DND-41 (cell line): Measurements from ENCODE around the gene ENDOD1.

Source experiments
- ATAC-seq: fragments of 200-7000 bp; cut with Tn5 transposase; 3 replicates; pipeline ENCODE4 v1.9.1; 2021; ENCODE audit warnings: low read depth; ENCODE audit not compliant: insufficient read depth
- DNase-seq: peaks from one replicate; pipeline ENCODE4 v3.0.0-alpha.2; 2020
- H2AFZ ChIP-seq: 2 replicates; pipeline ENCODE4 v1.6.0; 2012; ENCODE audit warnings: low read depth, low read length
- H3K27ac ChIP-seq: 2 replicates; pipeline ENCODE4 v1.5.1; 2012; ENCODE audit warnings: low read length, inconsistent platforms
- H3K27me3 ChIP-seq: fragments of 200-600 bp; sonication (generic); 2 replicates; pipeline ENCODE4 v1.6.0; 2012; ENCODE audit warnings: low read length, mild to moderate bottlenecking, inconsistent platforms; ENCODE audit not compliant: insufficient read depth, poor library complexity
- H3K36me3 ChIP-seq: 2 replicates; pipeline ENCODE4 v1.5.1; 2012; ENCODE audit warnings: low read length, inconsistent platforms; ENCODE audit not compliant: insufficient read depth
- H3K4me1 ChIP-seq: 2 replicates; pipeline ENCODE4 v1.5.1; 2012; ENCODE audit warnings: mild to moderate bottlenecking, low read length; ENCODE audit not compliant: insufficient read depth
- H3K4me2 ChIP-seq: 2 replicates; pipeline ENCODE4 v1.6.0; 2012; ENCODE audit warnings: mild to moderate bottlenecking, moderate library complexity, low read length, inconsistent platforms; ENCODE audit not compliant: insufficient read depth
- H3K4me3 ChIP-seq, 2 experiments: fragments of 200-600 bp in 1 of 2; shearing (Covaris generic) in 1 of 2; 2 replicates each; pipeline ENCODE4 v1.5.1; 2012 to 2016; ENCODE audit warnings: inconsistent platforms in 2 of 2, low read length in 2 of 2, mild to moderate bottlenecking in 2 of 2, low read depth in 1 of 2, moderate library complexity in 1 of 2
- H3K79me2 ChIP-seq: 2 replicates; pipeline ENCODE4 v1.6.0; 2012; ENCODE audit warnings: low read length, inconsistent platforms; ENCODE audit not compliant: insufficient read depth
- H3K9ac ChIP-seq: 2 replicates; pipeline ENCODE4 v1.6.0; 2012; ENCODE audit warnings: low read depth, mild to moderate bottlenecking, inconsistent platforms, low read length, moderate library complexity
- H3K9me3 ChIP-seq: 2 replicates; pipeline ENCODE4 v1.5.1; 2012; ENCODE audit warnings: low read length, moderate library complexity, mild to moderate bottlenecking, inconsistent platforms; ENCODE audit not compliant: insufficient read depth, severe bottlenecking
- H4K20me1 ChIP-seq: 2 replicates; pipeline ENCODE4 v1.6.0; 2012; ENCODE audit warnings: low read length; ENCODE audit not compliant: insufficient read depth
- CTCF ChIP-seq: IDR thresholded peaks from 2 replicates; pipeline ENCODE4 v1.5.1; 2012; ENCODE audit warnings: borderline replicate concordance, low read length, moderate library complexity, mild to moderate bottlenecking; ENCODE audit not compliant: poor library complexity, severe bottlenecking; ENCODE audit errors: extremely low read depth
- EZH2 ChIP-seq: IDR thresholded peaks from 3 replicates; pipeline ENCODE4 v1.6.1; 2012; ENCODE audit warnings: borderline replicate concordance, low read depth, mild to moderate bottlenecking, moderate library complexity, low read length, inconsistent platforms; ENCODE audit not compliant: severe bottlenecking

Gene ENDOD1

GRCh38 chr11:95054356-95054755 is 35.3 kb upstream of the ENDOD1 start:
- no peaks in the 10 kb centered on the region for H3K79me2 ChIP-seq
- no peaks in the 10 kb centered on the region for H3K4me1 ChIP-seq
- no peak overlapping the region for H3K27ac ChIP-seq
- H3K9me3 ChIP-seq, result no peaks in the 10 kb centered on the region
- H3K4me3 ChIP-seq, result no peak overlapping the region
- ATAC-seq (no peak), DNase-seq (no peak)
- no peaks in the 10 kb centered on the region for H4K20me1 ChIP-seq
- TF ChIP-seq CTCF, result no peak
- no peak for TF ChIP-seq EZH2
- no peak overlapping the region for H3K9ac ChIP-seq
- H3K27me3 ChIP-seq, result peaks cover 4% of the 10 kb centered on the region
- H3K4me2 ChIP-seq, result no peak overlapping the region
- no peak overlapping the region for H2AFZ ChIP-seq
- no peaks in the 10 kb centered on the region for H3K36me3 ChIP-seq

- no peak overlapping the region for H3K4me3 ChIP-seq
- H3K9ac ChIP-seq, result no peak overlapping the region
- DNase-seq, result no peak
- H3K36me3 ChIP-seq, result no peaks in the 10 kb centered on the region
- TF ChIP-seq CTCF (no peak), EZH2 (no peak)
- no peak overlapping the region for H3K4me2 ChIP-seq
- no peaks in the 10 kb centered on the region for H3K4me1 ChIP-seq
- H3K27ac ChIP-seq, result no peak overlapping the region
- no peak for ATAC-seq
- no peak overlapping the region for H2AFZ ChIP-seq
- H3K9me3 ChIP-seq, result no peaks in the 10 kb centered on the region
- H3K27me3 ChIP-seq, result peaks cover 5% of the 10 kb centered on the region
- H3K79me2 ChIP-seq, result no peaks in the 10 kb centered on the region
- H4K20me1 ChIP-seq, result no peaks in the 10 kb centered on the region
Measured at GRCh38 chr11:95055283-95055897, 34.3 kb upstream of the ENDOD1 start.

- TF ChIP-seq EZH2 (no peak), CTCF (no peak)
- ATAC-seq, result no peak
- no peak overlapping the region for H3K4me3 ChIP-seq
Measured at GRCh38 chr11:95057959-95058358, 31.7 kb upstream of the ENDOD1 start.

GRCh38 chr11:95058621-95059020 is 31.0 kb upstream of the ENDOD1 start:
- no peak overlapping the region for H3K4me3 ChIP-seq
- H3K79me2 ChIP-seq, result no peaks in the 10 kb centered on the region
- ATAC-seq (no peak), DNase-seq (no peak)
- no peaks in the 10 kb centered on the region for H4K20me1 ChIP-seq
- no peak for TF ChIP-seq EZH2
- TF ChIP-seq CTCF, result no peak
- no peak overlapping the region for H3K4me2 ChIP-seq
- peaks cover 6% of the 10 kb centered on the region for H3K27me3 ChIP-seq
- no peak overlapping the region for H3K9ac ChIP-seq
- H2AFZ ChIP-seq, result no peak overlapping the region
- H3K4me1 ChIP-seq, result no peaks in the 10 kb centered on the region
- no peaks in the 10 kb centered on the region for H3K36me3 ChIP-seq
- H3K27ac ChIP-seq, result no peak overlapping the region
- no peaks in the 10 kb centered on the region for H3K9me3 ChIP-seq

More at GRCh38 chr11:95057959-95058358, 31.7 kb upstream of the ENDOD1 start:
- Histone ChIP-seq H3K9me3 (no peaks in the 10 kb centered on the region), H3K79me2 (no peaks in the 10 kb centered on the region), H3K9ac (no peak overlapping the region), H3K27ac (no peak overlapping the region), H3K4me2 (no peak overlapping the region), H3K36me3 (no peaks in the 10 kb centered on the region), H2AFZ (no peak overlapping the region), H3K4me1 (no peaks in the 10 kb centered on the region), H3K27me3 (peaks cover 6% of the 10 kb centered on the region), H4K20me1 (no peaks in the 10 kb centered on the region)
- DNase-seq, result no peak
